ENCODE results near the gene PLAU. TPM values are rescaled to one million over a fixed set of nuclear protein-coding genes. Genes with fewer than 3 reads are reported as not detected.

Gene PLAU
- total and polyA plus RNA-seq, 2 of the 13 experiments (the other 11 are each of a cell fraction or from before 2014, with no cell fraction given) = 0.45 to 11.2 TPM

GRCh38 chr10:73898730-73899410 is 12.1 kb upstream of the PLAU start:
- ChIA-PET POLR2A (no interaction called here), CTCF (ENCODE audit: low intra/inter-chr PET ratio, low total read pairs) (no interaction called here)
- no peaks in the 10 kb centered on the region for H4K20me1 ChIP-seq (ENCODE audit: insufficient read depth, low read length)
- WGBS (ENCODE audit: low lambda C conversion rate) = 27% methylated on average over 2 of the region's 2 CpGs
- no peak overlapping the region for H3K4me3 ChIP-seq (replicated peaks in 1 of 3; ENCODE audit: insufficient read depth in 1 of 3, low read depth in 2 of 3, low read length in 3 of 3)
- H3K9ac ChIP-seq (ENCODE audit: insufficient read depth, low read depth, low read length) = no peak overlapping the region
- intact Hi-C loops (cut with micrococcal nuclease; ENCODE audit: unreplicated experiment) = no loop called here
- in situ Hi-C loops (cut with HindIII; ENCODE audit: extremely low pct_ligation_motif_present, low pct_unique_long_range_greater_than_20kb) = no loop called here
- no peaks in the 10 kb centered on the region for H3K36me3 ChIP-seq (replicated peaks in 1 of 2; ENCODE audit: control insufficient read depth in 1 of 2, insufficient read depth in 2 of 2, low read length in 2 of 2)
- ATAC-seq (no peak), FAIRE-seq (no peak), DNase-seq (ENCODE audit: low spot score) (no peak)
- H3K4me2 ChIP-seq (ENCODE audit: low read depth, low read length) = no peak overlapping the region
- H3K27me3 ChIP-seq (ENCODE audit: control insufficient read depth in 1 of 2, insufficient read depth in 2 of 2, low read length in 2 of 2) = no peaks in the 10 kb centered on the region; a peak in 2 of 5 replicates
- H3K9me3 ChIP-seq (ENCODE audit: low read length) = no peaks in the 10 kb centered on the region
- peaks cover 48% of the 10 kb centered on the region for H3K4me1 ChIP-seq (ENCODE audit: insufficient read depth, low read length)
- TF ChIP-seq GPN1 (CRISPR knock-in tag; IDR thresholded peaks at IDR 0.05; ENCODE audit: borderline replicate concordance) = no peak
- no peak for TF ChIP-seq HINFP (CRISPR knock-in tag; IDR thresholded peaks at IDR 0.05; ENCODE audit: low read depth)
- no peak for TF ChIP-seq ARHGAP35 (CRISPR knock-in tag; IDR thresholded peaks at IDR 0.05; ENCODE audit: borderline replicate concordance)
- TF ChIP-seq ZNF639 (CRISPR knock-in tag; conservative IDR thresholded peaks at IDR 0.05) = no peak
- TF ChIP-seq SALL2 (CRISPR knock-in tag; IDR thresholded peaks at IDR 0.05) = no peak
- H2AFZ ChIP-seq (ENCODE audit: low read length) = no peak overlapping the region
- H3K79me2 ChIP-seq (ENCODE audit: insufficient read depth, low read length) = no peaks in the 10 kb centered on the region
- no TSS peak for BruUV-seq (replicated peaks)
- H3K27ac ChIP-seq (ENCODE audit: extremely low read length, insufficient read depth, low read length) = no peak overlapping the region
